Hematopoietic multipotent progenitor cell treated with erythropoietin and hydrocortisone succinate and interleukin-3 and kit ligand, for 15 days (in vitro differentiated cells): ENCODE measurements around the gene TAS1R3.

Experiments used
- DNase-seq: peaks from one replicate; pipeline ENCODE4 v3.0.0-alpha.2; 2015; ENCODE audit warnings: low spot score

Gene TAS1R3

GRCh38 chr1:1324524-1325287, 6.4 kb upstream of the TAS1R3 start, which contains the start of the genes CPTP and INTS11:
Gene CPTP, plus strand, starts transcription at chr1:1324802. Its CDS starts 2,109 bp downstream, at chr1:1326911.
Gene INTS11, minus strand, starts transcription at chr1:1324660. Its CDS starts 52 bp downstream, at chr1:1324608.
- DNase-seq = peak; percentile 95

GRCh38 chr1:1325288-1326074, 5.6 kb upstream of the TAS1R3 start:
- peak; percentile 5 for DNase-seq

- DNase-seq = no peak
Measured at GRCh38 chr1:1326075-1326605, 4.9 kb upstream of the TAS1R3 start.

- no peak for DNase-seq
Measured at GRCh38 chr1:1327291-1327690, 3.8 kb upstream of the TAS1R3 start.

- DNase-seq = no peak
Measured at GRCh38 chr1:1328254-1328653, 2.8 kb upstream of the TAS1R3 start.

- no peak for DNase-seq
Measured at GRCh38 chr1:1329304-1330210, 1.5 kb upstream of the TAS1R3 start.

GRCh38 chr1:1330366-1331067, 563 bp upstream of the TAS1R3 start:
- DNase-seq = no peak

GRCh38 chr1:1332031-1332755, 1.1 kb downstream of the TAS1R3 start:
- DNase-seq = no peak

- no peak for DNase-seq
Measured at GRCh38 chr1:1332774-1333480, 1.8 kb downstream of the TAS1R3 start.

GRCh38 chr1:1333551-1334241, 2.6 kb downstream of the TAS1R3 start:
- DNase-seq = no peak

- no peak for DNase-seq
Measured at GRCh38 chr1:1334835-1335234, 3.8 kb downstream of the TAS1R3 start.

GRCh38 chr1:1335283-1335682, 4.2 kb downstream of the TAS1R3 start:
- no peak for DNase-seq

- DNase-seq = no peak
Measured at GRCh38 chr1:1335792-1336248, 4.7 kb downstream of the TAS1R3 start.

- no peak for DNase-seq
Measured at GRCh38 chr1:1336446-1336845, 5.4 kb downstream of the TAS1R3 start.

GRCh38 chr1:1336931-1337792, 6.1 kb downstream of the TAS1R3 start:
- DNase-seq = no peak

GRCh38 chr1:1337793-1338147, 6.7 kb downstream of the TAS1R3 start:
- no peak for DNase-seq

- DNase-seq = no peak
Measured at GRCh38 chr1:1338278-1338677, 7.2 kb downstream of the TAS1R3 start.

- DNase-seq = no peak
Measured at GRCh38 chr1:1340185-1340584, 9.1 kb downstream of the TAS1R3 start.
